IMR-90 (cell line): Measurements from ENCODE around the gene DAB1.

Experiments
- BHLHE40 ChIP-seq: fragments of 150-350 bp; IDR thresholded peaks from 2 replicates; pipeline ENCODE4 v1.6.1; 2016; ENCODE audit warnings: mild to moderate bottlenecking, low read depth, low read length
- CEBPB ChIP-seq: IDR thresholded peaks from 2 replicates; pipeline ENCODE4 v1.6.1; 2012; ENCODE audit warnings: low read depth, low read length, improper control_type of control experiment
- CHD1 ChIP-seq: IDR thresholded peaks from 2 replicates; pipeline ENCODE4 v1.6.1; 2012; ENCODE audit warnings: low read depth, low read length, improper control_type of control experiment
- CTCF ChIP-seq: conservative IDR thresholded peaks from 2 replicates; pipeline ENCODE4 v1.5.1; 2012; ENCODE audit warnings: mild to moderate bottlenecking, low read depth, low read length, improper control_type of control experiment
- ELK1 ChIP-seq: fragments of 150-350 bp; IDR thresholded peaks from 2 replicates; pipeline ENCODE4 v1.6.1; 2016; ENCODE audit warnings: low read depth, mild to moderate bottlenecking, low read length, moderate library complexity, borderline replicate concordance
- FOS ChIP-seq: fragments of 150-350 bp; IDR thresholded peaks from 2 replicates; pipeline ENCODE4 v1.6.1; 2016; ENCODE audit warnings: low read depth, low read length
- MAFK ChIP-seq: IDR thresholded peaks from 2 replicates; pipeline ENCODE4 v1.6.1; 2012; ENCODE audit warnings: low read depth, low read length, improper control_type of control experiment
- MAZ ChIP-seq: IDR thresholded peaks from 2 replicates; pipeline ENCODE4 v1.6.1; 2012; ENCODE audit warnings: low read depth, mild to moderate bottlenecking, low read length, improper control_type of control experiment, moderate library complexity, borderline replicate concordance
- MXI1 ChIP-seq: IDR thresholded peaks from 2 replicates; pipeline ENCODE4 v1.6.1; 2012; ENCODE audit warnings: low read depth, mild to moderate bottlenecking, low read length, moderate library complexity, borderline replicate concordance
- POLR2A ChIP-seq: IDR thresholded peaks from 2 replicates; pipeline ENCODE4 v1.6.1; 2012; ENCODE audit warnings: mild to moderate bottlenecking, low read depth, low read length
- RAD21 ChIP-seq: IDR thresholded peaks from 2 replicates; pipeline ENCODE4 v1.6.1; 2012; ENCODE audit warnings: low read length, improper control_type of control experiment
- RCOR1 ChIP-seq: IDR thresholded peaks from 2 replicates; pipeline ENCODE4 v1.6.1; 2012; ENCODE audit warnings: mild to moderate bottlenecking, low read length, improper control_type of control experiment; ENCODE audit not compliant: insufficient replicate concordance
- SMC3 ChIP-seq: fragments of 150-350 bp; IDR thresholded peaks from 2 replicates; pipeline ENCODE4 v1.6.1; 2016; ENCODE audit warnings: low read depth, mild to moderate bottlenecking, antibody characterized with exemption, low read length, moderate library complexity
- TF ChIP-seq, protein P1 (sequence below): fragments of 150-350 bp; IDR thresholded peaks from 2 replicates; pipeline ENCODE4 v1.6.1; 2017; ENCODE audit warnings: mild to moderate bottlenecking, antibody characterized with exemption, low read length, low read depth

GRCh38 chr1:57036641-57037579 is 386.9 kb downstream of the DAB1 start:
- TF ChIP-seq CHD1 (no peak), POLR2A (no peak), CTCF (no peak), MXI1 (no peak), SMC3 (no peak), BHLHE40 (no peak), ELK1 (no peak), CEBPB (no peak), FOS (no peak), RAD21 (no peak), MAZ (no peak), MAFK (no peak), RCOR1 (no peak)
- TF ChIP-seq, protein P1, sequence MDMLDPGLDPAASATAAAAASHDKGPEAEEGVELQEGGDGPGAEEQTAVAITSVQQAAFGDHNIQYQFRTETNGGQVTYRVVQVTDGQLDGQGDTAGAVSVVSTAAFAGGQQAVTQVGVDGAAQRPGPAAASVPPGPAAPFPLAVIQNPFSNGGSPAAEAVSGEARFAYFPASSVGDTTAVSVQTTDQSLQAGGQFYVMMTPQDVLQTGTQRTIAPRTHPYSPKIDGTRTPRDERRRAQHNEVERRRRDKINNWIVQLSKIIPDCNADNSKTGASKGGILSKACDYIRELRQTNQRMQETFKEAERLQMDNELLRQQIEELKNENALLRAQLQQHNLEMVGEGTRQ = no peak
